HCT116 (cell line): ENCODE data around the gene SLC25A29. TPM values are rescaled to one million over a fixed set of nuclear protein-coding genes. Genes with fewer than 3 reads are reported as not detected.

ENCODE experiments used
- ATAC-seq: fragments of 200-7000 bp; cut with Tn5 transposase; 2 replicates; pipeline ENCODE4 v1.9.1; 2020; ENCODE audit warnings: mild to moderate bottlenecking, moderate library complexity
- BruUV-seq: library from RNA; stranded (reverse); fragments of 400-500 nt; replicated peaks from 2 replicates; lab custom pipeline; 2021; lab: Mats Ljungman, UMichigan
- CTCF ChIA-PET: fragments of 300-600 bp; sonication (Branson Sonifier 250); formaldehyde crosslinking; loops from one replicate; lab custom pipeline; 2021; ENCODE audit warnings: antibody characterized with exemption; lab: Charles Lee
- POLR2A ChIA-PET: fragments of 300-600, 350-600 bp; sonication (Branson Sonifier 250); formaldehyde crosslinking; loops from one replicate; lab custom pipeline; 2021; ENCODE audit warnings: antibody characterized with exemption; lab: Charles Lee
- RAD21 ChIA-PET, 2 experiments: fragments of 300-600 bp; sonication (Branson Sonifier 250); formaldehyde crosslinking; loops; one replicate each; lab custom pipeline; 2023; ENCODE audit warnings: low total read pairs in 2 of 2; ENCODE audit not compliant: uncharacterized antibody in 2 of 2, unreplicated experiment in 2 of 2, low non-redundant PET in 1 of 2; lab: Charles Lee
- DNase-seq: peaks from one replicate; pipeline ENCODE4 v3.0.0-alpha.2; 2010; ENCODE audit warnings: low read depth, low spot score
- H2AFZ ChIP-seq: fragments of 200-600 bp; shearing (Covaris generic), sonication (generic); 2 replicates; pipeline ENCODE4 v1.6.1; 2017; ENCODE audit warnings: low read depth, mixed run types, mixed read lengths, antibody characterized with exemption, low read length; ENCODE audit not compliant: poor library complexity, severe bottlenecking
- H3K27ac ChIP-seq: 2 replicates; pipeline ENCODE4 v1.5.1; 2012; ENCODE audit warnings: low read depth, low read length
- H3K27me3 ChIP-seq: fragments of 200-600 bp; sonication (generic); 2 replicates; pipeline ENCODE4 v1.6.1; 2016; ENCODE audit warnings: mixed run types, low read length, mixed read lengths; ENCODE audit not compliant: insufficient read depth
- H3K36me3 ChIP-seq, 2 experiments: fragments of 200-500 bp in 1 of 2; fragments of 200-600 bp in 1 of 2; sonication (Bioruptor generic) in 1 of 2; sonication (generic) in 1 of 2; 2 replicates each; pipeline versions ENCODE4 v1.5.1 to v1.6.1; 2014 to 2016; ENCODE audit warnings: low read length in 2 of 2, inconsistent platforms in 1 of 2, mixed read lengths in 1 of 2, mixed run types in 1 of 2; ENCODE audit not compliant: insufficient read depth in 2 of 2, control insufficient read depth in 1 of 2
- H3K4me1 ChIP-seq, 2 experiments: fragments of 200-600 bp in 1 of 2; sonication (generic) in 1 of 2; 2 replicates each; pipeline versions ENCODE4 v1.5.1 to v1.6.1; 2012 to 2017; ENCODE audit warnings: low read length in 2 of 2, inconsistent platforms in 1 of 2, mild to moderate bottlenecking in 1 of 2, mixed read lengths in 1 of 2, mixed run types in 1 of 2, moderate library complexity in 1 of 2; ENCODE audit not compliant: insufficient read depth in 2 of 2, control insufficient read depth in 1 of 2
- H3K4me2 ChIP-seq: fragments of 200-600 bp; sonication (generic); 2 replicates; pipeline ENCODE4 v1.6.1; 2017; ENCODE audit warnings: mixed run types, low read length, mixed read lengths
- H3K4me3 ChIP-seq, 2 experiments: fragments of 200-600 bp in 1 of 2; sonication (generic) in 1 of 2; replicated peaks in 1 of 2; 2 replicates each; pipeline ENCODE4 v1.5.1; 2011 to 2016; ENCODE audit warnings: low read length in 2 of 2, control low read depth in 1 of 2, low read depth in 1 of 2, mild to moderate bottlenecking in 1 of 2, mixed read lengths in 1 of 2, mixed run types in 1 of 2
- H3K79me2 ChIP-seq: fragments of 200-600 bp; sonication (generic); 2 replicates; pipeline ENCODE4 v1.6.1; 2017; ENCODE audit warnings: mild to moderate bottlenecking, mixed run types, low read length, moderate library complexity, mixed read lengths; ENCODE audit not compliant: insufficient read depth
- H3K9ac ChIP-seq: fragments of 200-600 bp; sonication (generic); 2 replicates; pipeline ENCODE4 v1.6.1; 2016; ENCODE audit warnings: low read length, mixed read lengths
- H3K9me2 ChIP-seq: fragments of 200-600 bp; sonication (generic), shearing (Covaris generic); 2 replicates; pipeline ENCODE4 v1.6.1; 2017; ENCODE audit warnings: mixed run types, mild to moderate bottlenecking, moderate library complexity; ENCODE audit not compliant: insufficient read depth
- H3K9me3 ChIP-seq, 2 experiments: fragments of 200-500 bp in 1 of 2; fragments of 200-600 bp in 1 of 2; sonication (Bioruptor generic) in 1 of 2; sonication (generic) in 1 of 2; 2 replicates each; pipeline ENCODE4 v1.6.1; 2014 to 2017; ENCODE audit warnings: low read length in 2 of 2, mixed read lengths in 2 of 2, inconsistent platforms in 1 of 2, low read depth in 1 of 2, mild to moderate bottlenecking in 1 of 2, mixed run types in 1 of 2, moderate library complexity in 1 of 2; ENCODE audit not compliant: control insufficient read depth in 1 of 2, insufficient read depth in 1 of 2
- H4K20me1 ChIP-seq: fragments of 200-600 bp; sonication (generic), shearing (Covaris generic); 2 replicates; pipeline ENCODE4 v1.6.1; 2017; ENCODE audit warnings: mixed run types, mild to moderate bottlenecking, moderate library complexity; ENCODE audit not compliant: insufficient read depth
- CBX3 ChIP-seq: IDR thresholded peaks from 2 replicates; pipeline ENCODE4 v1.6.1; 2012; ENCODE audit warnings: low read depth
- CEBPB ChIP-seq: IDR thresholded peaks from 2 replicates; pipeline ENCODE4 v1.6.1; 2012; ENCODE audit warnings: low read depth
- EZH2 ChIP-seq: fragments of 200-600 bp; sonication (generic); IDR thresholded peaks from 2 replicates; pipeline ENCODE4 v1.6.1; 2017; ENCODE audit warnings: antibody characterized with exemption, mixed run types
- EZH2phosphoT487 ChIP-seq: fragments of 200-600 bp; IDR thresholded peaks from 2 replicates; pipeline ENCODE4 v1.6.1; 2018; ENCODE audit warnings: antibody characterized with exemption, borderline replicate concordance
- POLR2A ChIP-seq: IDR thresholded peaks from 2 replicates; pipeline ENCODE4 v1.7.0; 2011; ENCODE audit warnings: borderline replicate concordance; ENCODE audit not compliant: insufficient read depth, insufficient read length; ENCODE audit errors: extremely low read depth
- REST ChIP-seq: IDR thresholded peaks from 2 replicates; pipeline ENCODE4 v1.6.1; 2012; ENCODE audit warnings: low read depth
- SIN3A ChIP-seq: IDR thresholded peaks from 2 replicates; pipeline ENCODE4 v1.6.1; 2012; ENCODE audit warnings: low read depth
- ZFX ChIP-seq: fragments of 450-650 bp; IDR thresholded peaks from 2 replicates; pipeline ENCODE4 v1.6.1; 2017
- ZNF274 ChIP-seq: fragments of 200-500 bp; sonication (Bioruptor generic); IDR thresholded peaks from 2 replicates; pipeline ENCODE4 v1.6.1; 2014; ENCODE audit warnings: mild to moderate bottlenecking, low read depth, low read length, inconsistent platforms
- intact Hi-C: fragments of 100-400 bp; cut with micrococcal nuclease; formaldehyde crosslinking; loops from 2 replicates; pipeline ENCODE4 v1.10.0; 2022
- total RNA-seq: library from RNA; stranded (reverse); gene quantifications from one replicate; pipeline ENCODE4 v1.2.1, GENCODE V29; 2021; ENCODE audit not compliant: unreplicated experiment

The SLC25A29 gene
- total RNA-seq, 1 experiment from 2014 or later, result 38.7 TPM

- H3K36me3 ChIP-seq, result peaks cover 13 to 14% of the 10 kb centered on the region in 2 experiments; a peak in 3 of 4 replicates
Measured at GRCh38 chr14:100279563-100279962, 26.7 kb downstream of the SLC25A29 start.

More at GRCh38 chr14:100279563-100279962, 26.7 kb downstream of the SLC25A29 start:
- H2AFZ ChIP-seq, result no peak overlapping the region
- H3K4me2 ChIP-seq, result no peak overlapping the region
- CTCF ChIA-PET, result no interaction called here
- intact Hi-C loops, result no loop called here
- peaks cover under 1 to 9% of the 10 kb centered on the region in 2 experiments; a peak in 2 of 4 replicates for H3K4me1 ChIP-seq
- no TSS peak for BruUV-seq
- H3K27ac ChIP-seq, result no peak overlapping the region
- ATAC-seq, result no peak
- POLR2A ChIA-PET, result no interaction called here
- RAD21 ChIA-PET, result no interaction called here
- DNase-seq, result no peak
- H3K27me3 ChIP-seq, result no peaks in the 10 kb centered on the region
- TF ChIP-seq POLR2A, result no peak
- TF ChIP-seq EZH2phosphoT487, result no peak
- no peak for TF ChIP-seq ZFX
- TF ChIP-seq CEBPB, result no peak
- no peak for TF ChIP-seq REST
- no peak for TF ChIP-seq CBX3
- TF ChIP-seq ZNF274, result no peak
- no peak for TF ChIP-seq EZH2
- TF ChIP-seq SIN3A, result no peak
- H3K79me2 ChIP-seq, result peaks cover 76% of the 10 kb centered on the region
- no peaks in the 10 kb centered on the region for H3K9me3 ChIP-seq
- no peak overlapping the region for H3K4me3 ChIP-seq
- H3K9me2 ChIP-seq, result no peaks in the 10 kb centered on the region
- H4K20me1 ChIP-seq, result peaks cover 31% of the 10 kb centered on the region
- H3K9ac ChIP-seq, result no peak overlapping the region
